ENCODE data around the gene ORC6.

The ORC6 gene

DNA sequence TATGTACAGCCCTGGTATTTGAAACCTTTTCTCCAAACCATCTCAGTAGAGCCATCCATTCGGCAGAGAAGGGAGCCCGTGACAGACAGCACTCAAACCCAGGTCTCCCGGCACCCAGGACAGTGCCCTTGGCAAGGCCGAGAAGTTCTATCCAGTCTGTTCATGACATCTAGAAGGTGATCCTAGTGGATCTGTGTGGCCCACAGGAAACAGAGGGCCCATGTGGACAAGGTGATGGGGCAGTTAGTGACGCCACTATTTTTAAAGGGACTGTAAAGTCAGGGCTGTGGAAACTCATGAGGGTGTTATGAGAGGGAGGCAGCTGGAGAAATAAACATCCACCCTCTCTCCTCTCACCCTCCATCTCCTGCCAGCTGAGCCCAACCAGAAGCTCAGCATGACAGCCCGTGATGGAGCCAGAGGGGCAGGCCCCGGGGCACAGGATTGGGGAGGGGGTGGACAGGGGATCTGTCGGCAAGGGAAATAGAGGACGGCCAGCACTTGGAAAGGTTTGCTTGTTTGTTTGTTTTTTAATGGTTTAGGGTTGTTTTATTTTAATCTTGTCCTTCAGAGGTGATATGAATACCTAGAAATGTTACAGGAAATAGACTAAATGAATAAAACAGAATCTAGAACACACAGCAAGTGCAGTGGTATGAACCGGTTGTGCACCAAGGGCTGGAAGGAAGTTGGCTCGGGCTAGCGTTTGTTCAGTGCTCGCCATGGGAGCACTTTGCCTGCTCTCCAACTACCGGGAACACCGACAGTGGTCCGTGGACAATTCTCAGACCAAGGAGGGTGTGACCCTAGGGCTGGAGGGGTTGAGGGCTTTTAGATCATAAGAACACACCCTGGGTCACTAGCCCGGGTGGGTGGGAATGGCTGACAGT, 41.6 kb downstream of the ORC6 start:
- in situ Hi-C loops (cut with MboI; ENCODE audit: low sequenced_read_pairs), result no loop called here

DNA sequence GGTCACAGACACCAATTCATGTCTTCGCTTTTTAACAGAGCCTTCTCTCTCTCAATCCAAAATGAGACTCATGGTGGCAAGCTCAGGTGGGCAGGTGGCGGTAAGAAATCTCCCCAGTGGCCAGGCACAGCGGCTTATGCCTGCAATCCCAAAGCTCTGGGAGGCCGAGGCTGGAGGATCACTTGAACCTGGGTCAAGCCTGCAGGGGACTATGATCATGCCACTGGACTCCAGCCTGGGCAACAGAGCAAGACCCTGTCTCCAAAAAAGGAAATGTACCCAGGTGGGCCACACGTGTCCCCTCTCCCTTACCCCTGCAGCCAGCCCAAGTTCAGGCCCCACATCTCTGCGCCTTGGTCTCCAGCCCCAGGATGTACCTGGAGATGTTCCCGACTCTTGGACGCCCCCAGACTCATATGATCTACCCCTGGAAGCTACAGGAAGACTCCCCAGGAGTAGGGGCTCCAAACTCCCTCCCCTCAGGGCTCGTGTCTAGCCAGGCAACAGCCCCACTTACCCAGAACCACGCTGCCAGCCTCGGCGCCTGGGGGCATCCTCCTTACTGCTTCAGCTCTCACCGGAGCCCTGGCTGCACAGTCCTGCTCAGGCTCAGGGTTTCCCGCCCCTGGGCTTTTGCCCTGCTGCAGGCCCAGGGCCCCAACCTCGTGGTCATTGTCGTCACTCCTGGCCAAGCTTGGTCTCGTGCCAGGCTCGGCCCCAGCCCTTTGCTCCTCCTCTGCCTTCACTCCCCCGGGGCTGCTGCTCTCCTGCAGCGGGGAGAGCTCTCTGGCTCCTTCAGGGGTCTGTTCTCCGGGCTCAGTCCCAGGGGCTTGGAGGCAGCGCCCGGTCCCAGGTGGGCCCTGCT, 42.5 kb downstream of the ORC6 start:
- in situ Hi-C loops (cut with MboI; ENCODE audit: low sequenced_read_pairs), result no loop called here

DNA sequence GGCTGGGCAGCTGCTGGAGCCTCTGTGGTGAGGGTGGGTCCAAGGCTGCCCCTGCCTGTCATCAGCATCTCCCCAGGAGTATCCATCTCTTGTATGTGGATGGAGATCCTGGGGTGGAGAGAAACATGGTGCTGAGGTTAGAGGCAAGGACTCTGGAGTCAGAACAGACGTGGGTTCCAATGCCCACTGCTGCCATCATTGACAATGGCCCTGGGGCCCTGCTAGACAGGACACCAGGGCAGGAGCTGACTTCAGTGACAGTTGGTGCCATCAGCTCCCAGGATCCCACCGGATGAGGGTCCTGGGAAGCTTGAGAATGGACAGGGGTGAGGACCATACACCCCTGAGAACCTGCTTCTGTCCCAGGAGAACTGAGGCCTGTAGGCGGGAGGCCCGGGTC, 43.1 kb downstream of the ORC6 start:
- in situ Hi-C loops (cut with MboI; ENCODE audit: low sequenced_read_pairs), result no loop called here

DNA sequence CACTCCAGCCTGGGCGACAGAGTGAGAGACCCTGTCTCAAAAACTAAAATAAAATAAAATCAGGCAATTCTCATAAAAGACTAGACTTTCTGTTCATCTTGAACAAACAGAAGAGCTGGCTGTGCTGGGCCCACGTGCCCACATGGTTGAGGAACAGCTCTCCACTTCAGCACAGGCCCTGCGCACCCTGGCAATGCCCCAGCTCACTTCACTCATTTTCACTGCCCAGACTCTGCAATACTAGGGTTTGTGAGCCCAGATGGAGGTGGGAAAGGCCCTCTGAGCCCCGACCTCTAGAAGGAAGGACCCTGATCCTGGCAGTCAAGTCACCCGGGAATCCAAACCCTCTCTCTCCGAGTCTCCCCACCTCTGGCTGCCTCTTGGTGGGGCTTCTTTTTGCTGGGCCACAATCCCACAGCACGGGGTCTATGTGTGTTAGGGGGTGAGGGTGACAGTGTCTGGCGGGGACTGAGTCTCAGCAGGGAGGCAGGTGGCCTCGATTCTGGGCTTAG, 43.9 kb downstream of the ORC6 start:
- in situ Hi-C loops (cut with MboI; ENCODE audit: low sequenced_read_pairs), result no loop called here

DNA sequence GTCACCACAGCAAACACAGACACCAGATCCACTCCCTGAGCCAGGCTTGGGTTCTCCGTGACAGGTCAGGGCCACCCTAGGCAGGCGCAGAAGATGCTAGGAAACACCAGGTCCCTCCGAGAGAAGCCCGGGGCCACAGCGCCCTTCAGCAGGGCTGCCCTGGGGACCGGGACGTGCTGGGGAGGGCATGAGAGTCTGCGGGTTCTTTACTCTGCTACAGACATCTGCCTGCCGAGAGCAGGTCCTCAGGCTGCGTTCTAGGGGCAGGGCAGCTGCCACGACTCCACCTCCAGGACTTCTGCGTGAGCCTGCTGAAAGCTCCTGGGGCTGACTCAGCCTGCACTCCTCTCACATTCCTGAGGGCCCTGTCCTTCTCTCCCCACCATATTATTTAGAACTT, 47.2 kb downstream of the ORC6 start:
- in situ Hi-C loops (cut with MboI; ENCODE audit: low sequenced_read_pairs), result no loop called here

DNA sequence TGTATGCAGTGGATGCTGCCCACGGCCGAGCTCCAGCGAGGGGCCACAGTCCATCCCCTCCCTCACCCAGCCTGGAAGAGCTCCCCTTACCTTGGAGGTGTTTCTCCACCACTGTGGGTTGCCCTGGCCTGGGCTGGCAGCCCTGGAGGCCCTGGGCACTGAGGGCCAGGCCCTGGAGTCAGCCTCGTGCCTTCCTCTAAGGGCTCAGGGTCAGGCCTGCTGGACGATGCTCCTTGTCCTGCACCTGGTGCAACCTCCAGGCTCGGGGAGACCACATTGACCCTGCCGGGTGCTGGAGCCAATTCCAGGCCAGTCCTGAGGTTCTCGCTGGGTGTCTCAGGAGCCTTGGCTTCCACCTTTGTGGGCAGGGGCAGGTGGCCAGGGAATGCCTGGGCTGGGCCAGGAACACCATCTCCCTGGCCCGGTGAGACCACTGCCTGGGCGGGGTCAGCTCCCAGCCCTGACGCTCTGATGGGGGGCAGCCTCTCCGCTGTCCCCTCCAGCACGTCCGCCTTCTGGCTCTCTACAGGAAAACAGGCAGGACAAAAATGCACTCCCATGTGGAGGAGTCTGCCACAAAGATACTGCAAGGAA, 48.3 kb downstream of the ORC6 start:
- in situ Hi-C loops (cut with MboI; ENCODE audit: low sequenced_read_pairs), result no loop called here

DNA sequence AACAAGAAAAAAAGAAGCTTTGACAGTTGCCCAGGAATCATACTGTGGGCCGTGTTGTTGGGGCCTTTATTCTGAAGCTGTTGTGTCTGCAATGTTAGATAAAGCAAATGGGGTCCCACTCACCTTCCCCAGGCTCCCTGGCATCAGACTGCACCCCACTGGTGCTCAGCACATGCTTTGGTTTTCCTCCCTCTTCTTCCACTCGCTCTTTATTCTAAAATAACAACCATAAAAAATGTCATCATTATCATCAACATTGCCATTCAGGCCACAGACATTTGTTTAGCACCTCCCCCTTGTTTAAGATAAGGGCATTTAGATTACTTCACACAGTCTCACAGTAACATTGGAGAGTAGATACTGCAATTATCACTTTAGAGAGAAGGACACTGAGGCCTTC, 50.5 kb downstream of the ORC6 start:
- in situ Hi-C loops (cut with MboI; ENCODE audit: low sequenced_read_pairs), result no loop called here

DNA sequence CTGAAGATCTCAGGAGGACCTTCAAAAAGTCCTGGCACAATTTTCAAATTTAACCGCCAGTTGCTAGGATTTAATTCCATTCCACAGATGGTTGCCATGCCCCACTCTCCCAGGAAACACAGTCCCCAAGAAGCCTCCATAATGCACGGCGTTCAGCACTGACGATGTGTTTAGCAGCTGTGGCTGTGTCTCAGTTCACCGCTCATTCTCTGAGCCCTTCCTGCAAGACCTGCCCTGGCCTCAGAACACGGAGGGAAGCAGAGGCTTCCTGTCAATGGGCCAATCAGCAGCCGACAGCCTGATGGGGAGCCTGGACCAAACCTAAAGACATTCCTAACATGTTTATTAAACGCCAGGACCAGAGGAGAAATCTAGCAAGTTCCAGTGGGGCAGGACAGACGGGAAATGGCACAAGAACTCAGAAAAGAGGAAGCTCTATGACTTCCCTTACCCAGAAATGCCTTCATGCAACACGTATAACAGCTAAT, 53.8 kb downstream of the ORC6 start:
- in situ Hi-C loops (cut with MboI; ENCODE audit: low sequenced_read_pairs), result no loop called here

DNA sequence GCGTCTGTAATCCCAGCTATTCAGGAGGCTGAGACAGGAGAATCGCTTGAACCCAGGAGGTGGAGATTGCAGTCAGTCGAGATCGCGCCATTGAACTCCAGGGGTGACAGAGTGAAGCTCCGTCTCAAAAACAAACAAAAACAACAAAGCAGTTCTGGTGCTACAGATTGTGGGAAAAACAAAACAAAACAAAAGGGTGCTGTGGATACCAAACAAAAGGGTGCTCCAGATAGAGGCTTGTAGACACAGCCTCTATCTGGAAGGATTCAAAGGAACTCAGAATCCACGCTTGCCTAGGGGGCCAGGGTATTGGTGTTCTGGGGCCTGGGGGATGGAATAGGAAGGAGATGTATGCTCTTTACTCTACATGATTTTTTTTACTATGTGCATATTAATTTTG, 56.2 kb downstream of the ORC6 start:
- in situ Hi-C loops (cut with MboI; ENCODE audit: low sequenced_read_pairs), result no loop called here

DNA sequence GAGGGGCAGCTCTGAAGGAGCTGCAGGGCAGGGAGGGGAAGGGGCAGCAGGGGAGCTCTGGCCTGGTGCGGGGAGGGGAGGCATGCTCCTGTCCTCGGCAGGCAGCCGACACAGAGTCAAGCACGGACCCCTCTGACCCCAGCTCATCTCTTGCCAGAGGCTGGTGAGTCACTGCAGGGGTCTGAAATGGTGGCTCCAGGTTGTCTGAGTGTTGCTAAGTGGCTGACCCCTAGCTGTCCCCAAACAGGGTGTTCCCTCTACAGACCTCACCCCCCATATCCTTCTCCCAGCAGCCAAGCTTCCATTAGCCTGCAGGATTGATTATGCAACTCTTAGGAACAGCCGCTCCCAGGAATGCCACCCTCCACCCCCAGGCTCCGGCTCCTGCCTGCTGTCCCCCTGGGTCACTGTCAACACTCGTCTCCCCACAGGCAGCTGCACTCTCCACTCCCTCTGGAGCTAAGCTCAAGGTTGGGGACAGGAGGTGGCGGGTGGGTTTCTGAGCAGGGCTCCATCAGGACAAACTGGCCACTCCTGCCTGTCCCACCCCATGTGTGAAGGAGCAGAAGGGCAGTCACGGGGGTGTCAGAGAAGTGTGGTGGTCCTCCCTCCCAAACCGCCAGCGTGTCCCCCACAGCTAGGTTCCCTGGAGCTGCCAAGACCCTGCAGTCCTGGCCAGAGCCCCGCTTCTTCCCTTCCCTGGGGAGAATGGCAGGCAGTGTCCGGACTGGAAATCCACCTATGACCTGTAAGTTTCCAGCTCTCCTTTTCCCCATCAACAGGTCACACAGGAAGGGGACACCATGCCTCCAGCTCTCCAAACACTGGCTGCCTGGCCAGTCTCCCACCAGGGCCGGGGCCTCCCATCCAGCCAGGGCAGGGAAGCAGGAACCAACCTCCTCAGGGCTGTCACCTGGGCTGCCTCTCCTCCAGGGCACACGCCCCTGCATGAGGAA, 57.6 kb downstream of the ORC6 start:
- in situ Hi-C loops (cut with MboI; ENCODE audit: low sequenced_read_pairs), result no loop called here

All from HL-60/S4 treated with retinoic acid at 250 ng/mL for 4 days and 3 days (cell line).